ENCODE results near the gene POU2F3. TPM values are rescaled to one million over a fixed set of nuclear protein-coding genes. Genes with fewer than 3 reads are reported as not detected.

The POU2F3 gene
- total RNA-seq, 1 donor from 2014 or later, result not detected

GRCh38 chr11:120194166-120194565 is 45.8 kb upstream of the POU2F3 start:
- Mint-ChIP-seq H3K27me3 (ENCODE audit: insufficient read depth, low read depth) (peaks cover 11% of the 10 kb centered on the region), H3K36me3 (peaks cover under 1% of the 10 kb centered on the region), H3K4me3 (peak overlapping the region; percentile 21), H3K9me3 (no peaks in the 10 kb centered on the region), H3K27ac (no peak overlapping the region), H3K4me1 (peaks cover 73% of the 10 kb centered on the region)
- Histone ChIP-seq H2AFZ (replicated peaks) (no peak overlapping the region), H3K27ac (no peak overlapping the region), H3K4me3 (no peak overlapping the region), H3K36me3 (no peaks in the 10 kb centered on the region), H3K4me2 (no peak overlapping the region), H3F3A (ENCODE audit: low read depth) (peaks cover 12% of the 10 kb centered on the region), H4K20me1 (ENCODE audit: low read depth) (no peaks in the 10 kb centered on the region), H3K9ac (no peak overlapping the region), H3K79me2 (ENCODE audit: low read depth) (no peaks in the 10 kb centered on the region), H3K27me3 (peaks cover 50% of the 10 kb centered on the region), H3K9me3 (ENCODE audit: low read depth) (no peaks in the 10 kb centered on the region), H3K4me1 (peaks cover 31% of the 10 kb centered on the region)
- TF ChIP-seq EZH2phosphoT487 (IDR thresholded peaks at IDR 0.05) (no peak), EZH2 (IDR thresholded peaks at IDR 0.05) (no peak)
- TF ChIP-seq, protein P1, sequence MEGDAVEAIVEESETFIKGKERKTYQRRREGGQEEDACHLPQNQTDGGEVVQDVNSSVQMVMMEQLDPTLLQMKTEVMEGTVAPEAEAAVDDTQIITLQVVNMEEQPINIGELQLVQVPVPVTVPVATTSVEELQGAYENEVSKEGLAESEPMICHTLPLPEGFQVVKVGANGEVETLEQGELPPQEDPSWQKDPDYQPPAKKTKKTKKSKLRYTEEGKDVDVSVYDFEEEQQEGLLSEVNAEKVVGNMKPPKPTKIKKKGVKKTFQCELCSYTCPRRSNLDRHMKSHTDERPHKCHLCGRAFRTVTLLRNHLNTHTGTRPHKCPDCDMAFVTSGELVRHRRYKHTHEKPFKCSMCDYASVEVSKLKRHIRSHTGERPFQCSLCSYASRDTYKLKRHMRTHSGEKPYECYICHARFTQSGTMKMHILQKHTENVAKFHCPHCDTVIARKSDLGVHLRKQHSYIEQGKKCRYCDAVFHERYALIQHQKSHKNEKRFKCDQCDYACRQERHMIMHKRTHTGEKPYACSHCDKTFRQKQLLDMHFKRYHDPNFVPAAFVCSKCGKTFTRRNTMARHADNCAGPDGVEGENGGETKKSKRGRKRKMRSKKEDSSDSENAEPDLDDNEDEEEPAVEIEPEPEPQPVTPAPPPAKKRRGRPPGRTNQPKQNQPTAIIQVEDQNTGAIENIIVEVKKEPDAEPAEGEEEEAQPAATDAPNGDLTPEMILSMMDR (IDR thresholded peaks at IDR 0.05), result no peak
- DNase-seq (ENCODE audit: low spot score), result no peak

GRCh38 chr11:120195601-120196320 is 44.2 kb upstream of the POU2F3 start:
- no peak overlapping the region for H3K27ac ChIP-seq
- no peaks in the 10 kb centered on the region for H4K20me1 ChIP-seq (ENCODE audit: low read depth)
- H3K4me1 Mint-ChIP-seq, result peaks cover 71% of the 10 kb centered on the region
- peaks cover 6% of the 10 kb centered on the region for H3K27me3 Mint-ChIP-seq (ENCODE audit: insufficient read depth, low read depth)
- H3K4me3 Mint-ChIP-seq, result peak overlapping the region; percentile 61
- H3K27ac Mint-ChIP-seq, result peak overlapping the region; percentile 96
- H3K4me3 ChIP-seq, result no peak overlapping the region
- TF ChIP-seq EZH2 (IDR thresholded peaks at IDR 0.05), result no peak
- no peak for TF ChIP-seq EZH2phosphoT487 (IDR thresholded peaks at IDR 0.05)
- TF ChIP-seq, protein P1 (IDR thresholded peaks at IDR 0.05), result no peak
- peaks cover 31% of the 10 kb centered on the region for H3K4me1 ChIP-seq
- H3K4me2 ChIP-seq, result peak overlapping the region; percentile 30
- no peaks in the 10 kb centered on the region for H3K9me3 Mint-ChIP-seq
- DNase-seq (ENCODE audit: low spot score), result peak; percentile 47
- H3F3A ChIP-seq (ENCODE audit: low read depth), result peaks cover 12% of the 10 kb centered on the region
- no peak overlapping the region for H2AFZ ChIP-seq (replicated peaks)
- no peaks in the 10 kb centered on the region for H3K79me2 ChIP-seq (ENCODE audit: low read depth)
- H3K27me3 ChIP-seq, result peaks cover 61% of the 10 kb centered on the region
- no peaks in the 10 kb centered on the region for H3K36me3 Mint-ChIP-seq
- H3K9ac ChIP-seq, result no peak overlapping the region
- no peaks in the 10 kb centered on the region for H3K9me3 ChIP-seq (ENCODE audit: low read depth)
- H3K36me3 ChIP-seq, result no peaks in the 10 kb centered on the region

DNA sequence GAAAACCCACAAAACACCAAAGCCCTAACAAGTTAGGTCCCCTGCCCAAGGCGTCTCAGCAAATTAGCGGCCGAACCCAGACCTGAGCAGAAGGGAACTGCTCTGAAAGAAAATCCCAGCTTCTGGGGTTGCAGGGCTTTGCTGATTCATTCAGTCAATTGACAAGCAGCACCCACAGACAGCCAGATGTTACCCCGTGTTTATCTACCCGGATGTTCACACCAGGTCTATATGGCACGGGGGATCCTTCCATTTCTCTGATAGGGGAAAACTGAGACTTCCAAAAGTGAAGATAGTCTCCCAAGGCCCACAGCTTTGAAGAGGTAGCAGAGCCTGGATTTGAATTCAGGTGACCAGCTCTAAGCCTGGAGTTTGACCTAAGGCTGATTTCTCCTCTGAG is 43.1 kb upstream of the POU2F3 start:
- H3K4me3 ChIP-seq, result no peak overlapping the region
- DNase-seq (ENCODE audit: low spot score), result no peak
- peaks cover 72% of the 10 kb centered on the region for H3K27me3 ChIP-seq
- no peaks in the 10 kb centered on the region for H3K9me3 Mint-ChIP-seq
- H3K79me2 ChIP-seq (ENCODE audit: low read depth), result no peaks in the 10 kb centered on the region
- no peak for TF ChIP-seq EZH2 (IDR thresholded peaks at IDR 0.05)
- TF ChIP-seq EZH2phosphoT487 (IDR thresholded peaks at IDR 0.05), result no peak
- TF ChIP-seq, protein P1 (IDR thresholded peaks at IDR 0.05), result no peak
- H3K36me3 ChIP-seq, result no peaks in the 10 kb centered on the region
- H3K9me3 ChIP-seq (ENCODE audit: low read depth), result no peaks in the 10 kb centered on the region
- no peaks in the 10 kb centered on the region for H4K20me1 ChIP-seq (ENCODE audit: low read depth)
- peaks cover 62% of the 10 kb centered on the region for H3K4me1 Mint-ChIP-seq
- no peak overlapping the region for H3K27ac ChIP-seq
- no peak overlapping the region for H3K9ac ChIP-seq
- H3K4me2 ChIP-seq, result no peak overlapping the region
- peaks cover 30% of the 10 kb centered on the region for H3K4me1 ChIP-seq
- no peak overlapping the region for H3K4me3 Mint-ChIP-seq
- no peak overlapping the region for H3K27ac Mint-ChIP-seq
- H2AFZ ChIP-seq (replicated peaks), result no peak overlapping the region
- no peaks in the 10 kb centered on the region for H3K36me3 Mint-ChIP-seq
- peaks cover 8% of the 10 kb centered on the region for H3K27me3 Mint-ChIP-seq (ENCODE audit: insufficient read depth, low read depth)
- H3F3A ChIP-seq (ENCODE audit: low read depth), result peaks cover 12% of the 10 kb centered on the region
